Smooth muscle cell of the brain vasculature (primary cell): ENCODE measurements around the gene SHC4.
"Not testable (repeated sequence)": the region's sequence is repeated elsewhere in the genome, so short reads cannot be mapped to it uniquely, and the experiment has no call there.

Source experiments
- DNase-seq: peaks from one replicate; pipeline ENCODE4 v3.0.0-alpha.2; 2012; ENCODE audit warnings: low read depth, low spot score

The SHC4 gene

GRCh38 chr15:48883699-48884098 is 80.0 kb downstream of the SHC4 start:
- no peak for DNase-seq

GRCh38 chr15:48880070-48880634 is 83.6 kb downstream of the SHC4 start:
- DNase-seq = no peak

- peak; percentile 93 for DNase-seq
Observed at GRCh38 chr15:48877630-48878595, 85.8 kb downstream of the SHC4 start, which contains the start of gene EID1. TSS of gene EID1 (plus strand) at chr15:48878134. CDS start at chr15:48878177, 43 bp downstream.

GRCh38 chr15:48876057-48876456 is 87.7 kb downstream of the SHC4 start:
- no peak for DNase-seq

GRCh38 chr15:48875241-48875960 is 88.3 kb downstream of the SHC4 start:
- no peak for DNase-seq

GRCh38 chr15:48872632-48873031 is 91.1 kb downstream of the SHC4 start:
- no peak for DNase-seq

GRCh38 chr15:48871542-48871941 is 92.2 kb downstream of the SHC4 start:
- no peak for DNase-seq

- DNase-seq = no peak
Observed at GRCh38 chr15:48869966-48870365, 93.8 kb downstream of the SHC4 start.

- no peak for DNase-seq
Observed at GRCh38 chr15:48868536-48868935, 95.2 kb downstream of the SHC4 start.

GRCh38 chr15:48868023-48868422 is 95.7 kb downstream of the SHC4 start:
- no peak for DNase-seq

GRCh38 chr15:48866141-48866563 is 97.6 kb downstream of the SHC4 start:
- DNase-seq = no peak

GRCh38 chr15:48865370-48866079 is 98.2 kb downstream of the SHC4 start:
- DNase-seq = peak; percentile 65

GRCh38 chr15:48862705-48863104 is 101.0 kb downstream of the SHC4 start:
- no peak for DNase-seq

GRCh38 chr15:48861813-48862431 is 101.8 kb downstream of the SHC4 start:
- DNase-seq = no peak

GRCh38 chr15:48859426-48859825 is 104.3 kb downstream of the SHC4 start:
- no peak for DNase-seq

GRCh38 chr15:48858401-48858800 is 105.3 kb downstream of the SHC4 start:
- no peak for DNase-seq

GRCh38 chr15:48856942-48857341 is 106.8 kb downstream of the SHC4 start:
- DNase-seq = no peak

- no peak for DNase-seq
Observed at GRCh38 chr15:48855501-48856440, 107.9 kb downstream of the SHC4 start.

GRCh38 chr15:48854434-48854833 is 109.3 kb downstream of the SHC4 start:
- not testable (repeated sequence) for DNase-seq

- no peak for DNase-seq
Observed at GRCh38 chr15:48851956-48852355, 111.8 kb downstream of the SHC4 start.
